Activated naive CD4-positive, alpha-beta T cell treated with anti-CD3 and anti-CD28 coated beads, Interleukin-2, amount 50 U/mL, for 24 hours (primary cell): ENCODE data around the gene FBP1.

Experiments
- H3K27ac Mint-ChIP-seq: one replicate; pipeline ENCODE4 v1.8.0; 2021; ENCODE audit warnings: mild to moderate bottlenecking, mixed read lengths
- H3K27me3 Mint-ChIP-seq: one replicate; pipeline ENCODE4 v1.8.0; 2021; ENCODE audit warnings: mixed read lengths
- H3K36me3 Mint-ChIP-seq: one replicate; pipeline ENCODE4 v1.8.0; 2021; ENCODE audit warnings: mixed read lengths
- H3K4me1 Mint-ChIP-seq: one replicate; pipeline ENCODE4 v1.8.0; 2021; ENCODE audit warnings: mixed read lengths
- H3K4me3 Mint-ChIP-seq: one replicate; pipeline ENCODE4 v1.8.0; 2021; ENCODE audit warnings: mild to moderate bottlenecking, mixed read lengths
- H3K9me3 Mint-ChIP-seq: one replicate; pipeline ENCODE4 v1.8.0; 2021; ENCODE audit warnings: mixed read lengths

FBP1 gene

DNA sequence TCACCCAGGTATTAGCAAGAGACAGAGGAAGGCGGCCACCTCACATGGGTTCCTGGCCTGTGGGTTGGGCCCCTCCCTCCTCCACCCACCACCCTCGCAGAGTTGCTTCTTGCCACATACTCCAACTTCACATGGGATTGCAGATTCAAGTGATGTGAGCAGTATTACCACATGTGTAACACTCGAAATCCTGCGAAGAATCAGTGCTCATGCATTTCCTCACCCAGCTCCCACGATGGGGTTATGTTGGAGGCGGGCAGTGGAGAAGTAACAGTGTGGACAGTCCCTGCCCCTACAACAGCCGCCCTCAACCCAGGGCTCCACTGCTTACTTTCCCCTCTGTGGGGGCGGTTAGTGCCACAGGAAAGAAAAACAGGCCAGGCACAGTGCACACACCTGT, 3.9 kb upstream of the FBP1 start:
- no peaks in the 10 kb centered on the region for H3K36me3 Mint-ChIP-seq
- H3K4me3 Mint-ChIP-seq, result no peak overlapping the region
- no peak overlapping the region for H3K27ac Mint-ChIP-seq
- H3K4me1 Mint-ChIP-seq, result peaks cover 17% of the 10 kb centered on the region
- H3K27me3 Mint-ChIP-seq, result no peaks in the 10 kb centered on the region
- no peaks in the 10 kb centered on the region for H3K9me3 Mint-ChIP-seq

GRCh38 chr9:94642501-94642900, 3.2 kb upstream of the FBP1 start:
- H3K9me3 Mint-ChIP-seq, result no peaks in the 10 kb centered on the region
- H3K4me3 Mint-ChIP-seq, result no peak overlapping the region
- no peak overlapping the region for H3K27ac Mint-ChIP-seq
- H3K36me3 Mint-ChIP-seq, result no peaks in the 10 kb centered on the region
- H3K4me1 Mint-ChIP-seq, result peaks cover 18% of the 10 kb centered on the region
- H3K27me3 Mint-ChIP-seq, result no peaks in the 10 kb centered on the region

DNA sequence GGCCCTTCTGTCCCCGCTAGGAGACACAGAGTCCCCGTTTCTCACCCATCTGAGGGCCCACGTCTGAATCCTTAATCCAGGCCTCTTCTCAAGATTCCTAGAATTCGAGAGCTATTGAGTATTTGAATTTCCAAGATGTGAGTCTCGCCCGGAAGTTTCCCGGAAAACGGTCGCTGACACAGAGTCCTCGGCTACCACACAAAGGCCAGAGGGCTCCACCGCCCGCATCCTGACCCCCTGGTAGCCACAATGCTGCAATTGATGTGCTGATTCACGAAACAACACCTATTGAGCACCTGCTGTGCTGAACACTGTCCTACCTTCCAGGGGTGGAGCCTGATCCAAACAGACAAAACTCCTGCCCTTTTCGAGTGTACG, 670 bp upstream of the FBP1 start:
- Mint-ChIP-seq H3K9me3 (no peaks in the 10 kb centered on the region), H3K27ac (no peak overlapping the region), H3K36me3 (no peaks in the 10 kb centered on the region), H3K4me3 (peak overlapping the region; percentile 90), H3K27me3 (no peaks in the 10 kb centered on the region), H3K4me1 (peaks cover 18% of the 10 kb centered on the region)

GRCh38 chr9:94638335-94639060, 820 bp downstream of the FBP1 start:
- H3K36me3 Mint-ChIP-seq, result no peaks in the 10 kb centered on the region
- peak overlapping the region; percentile 92 for H3K4me3 Mint-ChIP-seq
- no peaks in the 10 kb centered on the region for H3K9me3 Mint-ChIP-seq
- no peaks in the 10 kb centered on the region for H3K27me3 Mint-ChIP-seq
- H3K4me1 Mint-ChIP-seq, result peaks cover 18% of the 10 kb centered on the region
- peak overlapping the region; percentile 73 for H3K27ac Mint-ChIP-seq

DNA sequence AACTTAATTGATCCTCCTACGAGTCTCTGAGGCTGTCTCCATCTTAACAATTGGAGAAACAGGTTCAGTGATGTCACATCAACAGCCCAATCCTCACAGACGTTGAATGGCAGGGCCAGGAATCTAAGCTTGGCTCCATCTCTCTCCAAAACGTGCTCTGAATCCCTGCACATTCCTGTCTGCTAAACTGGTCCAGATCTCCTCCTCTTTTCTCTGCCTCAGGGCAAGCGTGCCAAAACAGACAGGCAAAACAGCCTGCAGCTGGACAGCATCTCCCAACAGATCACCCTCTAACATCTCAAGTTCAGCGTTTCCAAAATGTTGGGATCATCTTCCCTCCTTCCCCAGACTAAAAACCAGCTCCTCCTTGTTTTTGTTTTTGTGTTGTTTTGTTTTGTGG, 6.6 kb downstream of the FBP1 start:
- Mint-ChIP-seq H3K36me3 (no peaks in the 10 kb centered on the region), H3K4me3 (no peak overlapping the region), H3K9me3 (no peaks in the 10 kb centered on the region), H3K27ac (no peak overlapping the region), H3K4me1 (no peaks in the 10 kb centered on the region), H3K27me3 (no peaks in the 10 kb centered on the region)

- Mint-ChIP-seq H3K9me3 (no peaks in the 10 kb centered on the region), H3K4me3 (no peak overlapping the region), H3K36me3 (no peaks in the 10 kb centered on the region), H3K4me1 (no peaks in the 10 kb centered on the region), H3K27ac (no peak overlapping the region), H3K27me3 (no peaks in the 10 kb centered on the region)
These were observed 7.7 kb downstream of the FBP1 start for GRCh38 chr9:94631599-94631998.

DNA sequence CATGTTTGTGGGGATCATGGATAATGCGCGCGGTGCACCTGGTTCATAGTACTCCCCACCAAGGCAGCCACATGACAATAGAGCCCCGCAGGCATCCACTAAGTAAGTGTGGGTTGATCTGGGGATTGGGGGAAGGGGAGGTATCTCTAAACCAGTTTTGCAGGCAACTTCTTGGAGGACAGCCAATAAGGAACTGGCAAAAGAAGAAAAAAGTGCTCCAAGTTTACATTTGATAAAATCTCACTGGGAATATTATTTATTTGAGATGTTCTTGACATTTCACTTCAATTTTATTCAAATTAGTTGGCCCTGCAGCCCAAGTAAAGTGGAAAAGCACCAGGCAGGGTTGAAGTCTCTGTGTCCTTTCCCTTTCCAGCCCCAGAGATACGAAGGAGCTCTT, 8.5 kb downstream of the FBP1 start:
- Mint-ChIP-seq H3K4me3 (no peak overlapping the region), H3K36me3 (no peaks in the 10 kb centered on the region), H3K9me3 (no peaks in the 10 kb centered on the region), H3K4me1 (no peaks in the 10 kb centered on the region), H3K27ac (no peak overlapping the region), H3K27me3 (no peaks in the 10 kb centered on the region)

- Mint-ChIP-seq H3K9me3 (no peaks in the 10 kb centered on the region), H3K4me1 (no peaks in the 10 kb centered on the region), H3K27me3 (no peaks in the 10 kb centered on the region), H3K27ac (no peak overlapping the region), H3K4me3 (no peak overlapping the region), H3K36me3 (no peaks in the 10 kb centered on the region)
These were observed 9.0 kb downstream of the FBP1 start for GRCh38 chr9:94630281-94630680.

DNA sequence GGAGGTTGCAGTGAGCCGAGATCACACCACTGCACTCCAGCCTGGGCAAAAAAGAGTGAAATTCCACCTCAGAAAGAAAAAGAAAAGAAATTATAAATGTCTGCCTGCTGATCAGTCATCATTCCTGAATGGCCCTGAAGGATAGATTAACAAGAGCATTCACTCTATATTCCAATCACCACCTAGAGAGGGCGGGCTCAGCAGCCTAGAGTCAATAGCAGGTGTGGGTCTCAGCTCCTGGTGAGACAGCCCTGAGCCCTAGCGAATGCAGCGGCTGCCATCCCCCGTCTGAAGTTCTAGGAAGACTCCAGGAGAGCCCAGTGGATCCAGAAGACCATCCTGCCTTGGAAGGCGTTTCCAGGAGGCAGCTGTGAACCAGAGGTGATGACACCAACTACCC, 12.0 kb downstream of the FBP1 start:
- H3K27ac Mint-ChIP-seq, result no peak overlapping the region
- no peaks in the 10 kb centered on the region for H3K9me3 Mint-ChIP-seq
- peaks cover 3% of the 10 kb centered on the region for H3K4me1 Mint-ChIP-seq
- H3K27me3 Mint-ChIP-seq, result no peaks in the 10 kb centered on the region
- no peaks in the 10 kb centered on the region for H3K36me3 Mint-ChIP-seq
- no peak overlapping the region for H3K4me3 Mint-ChIP-seq

- no peaks in the 10 kb centered on the region for H3K27me3 Mint-ChIP-seq
- H3K36me3 Mint-ChIP-seq, result no peaks in the 10 kb centered on the region
- peaks cover 8% of the 10 kb centered on the region for H3K4me1 Mint-ChIP-seq
- H3K4me3 Mint-ChIP-seq, result no peak overlapping the region
- H3K27ac Mint-ChIP-seq, result no peak overlapping the region
- no peaks in the 10 kb centered on the region for H3K9me3 Mint-ChIP-seq
These were observed 13.5 kb downstream of the FBP1 start for GRCh38 chr9:94625835-94626234.

DNA sequence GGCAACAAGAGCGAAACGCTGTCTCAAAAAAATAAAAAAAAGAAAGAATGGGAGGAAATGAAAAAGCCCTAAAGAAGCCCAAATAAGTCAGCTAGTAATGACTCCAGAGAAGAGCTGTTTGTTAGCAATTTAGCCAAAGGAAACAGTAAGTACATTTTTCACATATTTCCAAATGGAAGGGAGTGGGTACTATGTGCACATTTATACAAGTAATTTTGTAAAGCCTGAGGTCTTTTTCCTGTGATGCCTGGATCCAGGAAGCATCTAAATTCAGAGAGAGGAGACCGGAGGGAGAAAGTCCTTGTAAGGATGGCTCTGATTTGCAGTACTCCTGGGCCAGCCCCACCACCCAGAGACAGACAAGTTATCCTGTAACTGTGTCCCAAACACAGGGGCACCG, 14.7 kb downstream of the FBP1 start:
- Mint-ChIP-seq H3K36me3 (peaks cover 2% of the 10 kb centered on the region), H3K27ac (no peak overlapping the region)

DNA sequence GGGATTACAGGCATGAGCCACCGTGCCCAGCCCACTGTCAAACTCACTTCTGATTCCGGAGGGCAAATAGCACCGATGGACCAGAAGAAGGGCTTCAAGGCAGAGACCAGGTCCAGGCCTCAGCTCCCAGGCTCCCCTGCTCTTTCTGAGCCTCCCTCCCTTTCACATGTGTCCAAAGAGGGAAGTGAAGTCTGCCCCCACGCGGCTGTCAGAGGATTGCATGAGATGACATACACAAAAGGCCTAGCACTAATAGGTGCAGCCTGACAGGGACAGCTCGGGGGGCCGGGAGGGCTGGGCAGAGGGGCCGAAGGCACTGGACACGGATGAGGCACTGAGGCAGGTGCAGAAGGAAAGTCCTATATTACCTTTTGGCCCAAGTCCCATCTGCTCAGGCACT, 16.1 kb downstream of the FBP1 start:
- no peak overlapping the region for H3K27ac Mint-ChIP-seq
- no peaks in the 10 kb centered on the region for H3K9me3 Mint-ChIP-seq
- H3K27me3 Mint-ChIP-seq, result no peaks in the 10 kb centered on the region
- H3K4me3 Mint-ChIP-seq, result no peak overlapping the region
- H3K4me1 Mint-ChIP-seq, result peaks cover 8% of the 10 kb centered on the region
- H3K36me3 Mint-ChIP-seq, result peaks cover 4% of the 10 kb centered on the region

More for the DNA sequence above, 14.7 kb downstream of the FBP1 start:
- no peaks in the 10 kb centered on the region for H3K9me3 Mint-ChIP-seq
- H3K27me3 Mint-ChIP-seq, result no peaks in the 10 kb centered on the region
- H3K4me1 Mint-ChIP-seq, result peaks cover 8% of the 10 kb centered on the region
- H3K4me3 Mint-ChIP-seq, result no peak overlapping the region

DNA sequence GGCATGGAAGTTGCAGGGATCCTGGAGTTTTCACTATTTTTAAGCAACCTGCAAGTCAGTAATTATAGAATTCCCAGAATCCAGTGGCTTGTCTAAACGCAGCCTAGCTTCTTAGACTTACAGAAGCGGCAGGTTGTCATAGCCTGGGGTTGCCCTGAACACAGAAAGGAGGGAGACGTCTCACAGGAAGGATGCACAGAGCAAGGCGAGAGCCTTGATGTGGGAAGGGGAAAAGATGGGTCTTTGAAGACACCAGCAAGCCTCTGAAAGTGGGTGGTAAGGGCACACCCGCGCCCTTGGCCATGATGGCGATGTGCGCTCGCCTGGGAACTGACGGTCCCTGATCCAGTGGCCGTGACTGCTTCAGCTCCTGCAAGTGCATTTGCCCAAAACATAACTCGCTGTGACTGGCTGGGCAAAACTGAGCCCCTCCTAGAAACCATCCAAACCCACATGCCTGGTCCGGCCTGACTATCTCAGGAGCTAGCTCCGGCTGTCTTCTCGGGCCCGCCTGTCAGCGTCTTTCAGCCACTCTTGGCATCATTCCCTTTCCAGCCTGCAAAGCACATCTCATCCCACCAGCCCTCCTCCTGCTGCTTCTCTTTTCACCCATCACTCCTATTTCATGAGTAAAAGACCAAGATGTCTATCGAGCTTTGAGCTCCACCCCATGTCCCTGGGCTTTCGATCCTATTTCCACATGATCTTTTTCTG, 17.1 kb downstream of the FBP1 start:
- Mint-ChIP-seq H3K4me1 (peaks cover 8% of the 10 kb centered on the region), H3K9me3 (no peaks in the 10 kb centered on the region), H3K27me3 (no peaks in the 10 kb centered on the region), H3K27ac (no peak overlapping the region), H3K4me3 (no peak overlapping the region), H3K36me3 (peaks cover 7% of the 10 kb centered on the region)

DNA sequence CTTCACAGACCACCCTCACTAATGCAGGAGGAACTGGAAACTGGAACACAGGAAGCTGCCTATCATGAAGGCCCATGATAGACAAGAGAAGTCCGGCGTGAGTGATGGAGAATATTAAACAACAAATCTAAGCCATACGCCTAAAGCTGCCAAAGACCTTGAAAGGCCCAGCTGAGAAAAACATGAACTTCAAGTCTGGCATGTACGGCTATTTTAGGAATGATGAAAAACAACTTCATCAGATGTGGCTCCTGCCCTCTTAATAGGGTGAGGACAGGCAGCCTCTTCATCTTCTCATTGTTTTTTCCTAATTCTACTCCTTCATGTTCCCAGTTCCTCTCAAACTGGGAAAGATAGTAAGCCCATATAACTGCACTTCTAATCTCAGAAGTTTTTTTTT, 20.3 kb downstream of the FBP1 start:
- no peaks in the 10 kb centered on the region for H3K9me3 Mint-ChIP-seq
- H3K27me3 Mint-ChIP-seq, result no peaks in the 10 kb centered on the region
- no peak overlapping the region for H3K27ac Mint-ChIP-seq
- peaks cover 8% of the 10 kb centered on the region for H3K4me1 Mint-ChIP-seq
- peaks cover 14% of the 10 kb centered on the region for H3K36me3 Mint-ChIP-seq
- H3K4me3 Mint-ChIP-seq, result no peak overlapping the region

DNA sequence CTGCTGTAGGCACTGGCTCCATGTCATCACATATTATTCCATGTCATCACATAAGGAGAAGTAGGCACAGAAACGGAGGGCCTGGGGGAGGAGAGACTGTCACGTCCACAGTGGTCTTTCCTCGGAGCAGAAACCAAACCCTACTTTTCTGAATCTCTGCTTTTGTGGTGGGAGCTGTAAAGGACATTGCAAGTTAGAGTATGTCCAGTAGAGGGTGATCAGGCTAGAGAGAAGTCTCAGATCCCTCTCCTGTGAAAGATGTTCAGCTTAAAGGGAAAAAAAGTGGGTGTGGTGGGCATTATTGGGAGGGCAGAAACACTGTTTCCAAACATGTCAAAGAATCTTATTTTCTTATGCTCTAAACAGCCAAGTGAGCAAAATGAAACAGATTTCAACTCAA, 26.3 kb downstream of the FBP1 start:
- peaks cover 13% of the 10 kb centered on the region for H3K36me3 Mint-ChIP-seq
- no peak overlapping the region for H3K4me3 Mint-ChIP-seq
- no peaks in the 10 kb centered on the region for H3K9me3 Mint-ChIP-seq
- peaks cover 13% of the 10 kb centered on the region for H3K4me1 Mint-ChIP-seq
- no peaks in the 10 kb centered on the region for H3K27me3 Mint-ChIP-seq
- H3K27ac Mint-ChIP-seq, result no peak overlapping the region

- H3K9me3 Mint-ChIP-seq, result no peaks in the 10 kb centered on the region
- no peaks in the 10 kb centered on the region for H3K27me3 Mint-ChIP-seq
These were observed 27.2 kb downstream of the FBP1 start for GRCh38 chr9:94612071-94612470.

More at GRCh38 chr9:94612071-94612470, 27.2 kb downstream of the FBP1 start:
- Mint-ChIP-seq H3K36me3 (peaks cover 10% of the 10 kb centered on the region), H3K27ac (no peak overlapping the region), H3K4me1 (peaks cover 13% of the 10 kb centered on the region), H3K4me3 (no peak overlapping the region)
